IMR-90 (cell line): ENCODE results near the gene COA1. TPM values are rescaled to one million over a fixed set of nuclear protein-coding genes. Genes with fewer than 3 reads are reported as not detected.

Experiments used
- ATAC-seq: fragments of 200-7000 bp; cut with Tn5 transposase; 2 replicates; pipeline ENCODE4 v1.9.1; 2020; ENCODE audit warnings: low read depth, mild to moderate bottlenecking, moderate library complexity
- BruUV-seq: library from RNA; stranded (reverse); fragments of 400-500 nt; replicated peaks from 2 replicates; lab custom pipeline; 2021; lab: Mats Ljungman, UMichigan
- CTCF ChIA-PET: fragments of 300-600 bp; formaldehyde crosslinking; extraction: SDS; loops from one replicate; lab custom pipeline; 2021; ENCODE audit warnings: antibody characterized with exemption; lab: Yijun Ruan, JAX
- POLR2A ChIA-PET: fragments of 300-600 bp; sonication (Branson Sonifier 250); formaldehyde crosslinking; loops from one replicate; lab custom pipeline; 2022; ENCODE audit warnings: antibody characterized with exemption; ENCODE audit not compliant: unreplicated experiment; lab: Charles Lee
- DNase-seq: peaks from one replicate; pipeline ENCODE4 v3.0.0; 2013
- H2AFZ ChIP-seq: replicated peaks from 2 replicates; pipeline ENCODE3; 2013; ENCODE audit warnings: low read length, mild to moderate bottlenecking; ENCODE audit not compliant: poor library complexity
- H2AK5ac ChIP-seq: 2 replicates; pipeline ENCODE4 v1.6.1; 2013; ENCODE audit warnings: low read depth, low read length, inconsistent platforms
- H2AK9ac ChIP-seq: replicated peaks from 2 replicates; pipeline ENCODE3; 2013; ENCODE audit warnings: mild to moderate bottlenecking, low read depth, low read length, moderate library complexity; ENCODE audit not compliant: poor library complexity
- H2BK120ac ChIP-seq: 2 replicates; pipeline ENCODE4 v1.6.1; 2013; ENCODE audit warnings: low read depth, low read length, inconsistent platforms
- H2BK15ac ChIP-seq: 3 replicates; pipeline ENCODE4 v1.6.1; 2013; ENCODE audit warnings: low read depth, low read length, inconsistent platforms
- H2BK20ac ChIP-seq: 2 replicates; pipeline ENCODE4 v1.6.1; 2013; ENCODE audit warnings: low read depth, mild to moderate bottlenecking, inconsistent platforms, low read length, moderate library complexity
- H2BK5ac ChIP-seq: 2 replicates; pipeline ENCODE4 v1.6.1; 2013; ENCODE audit warnings: mild to moderate bottlenecking, low read depth, low read length, inconsistent platforms; ENCODE audit not compliant: poor library complexity, severe bottlenecking
- H3K14ac ChIP-seq: replicated peaks from 2 replicates; pipeline ENCODE4 v1.6.1; 2013; ENCODE audit warnings: low read depth, low read length, inconsistent platforms
- H3K18ac ChIP-seq: 2 replicates; pipeline ENCODE4 v1.6.1; 2013; ENCODE audit warnings: low read depth, low read length, control low read depth
- H3K23ac ChIP-seq: 2 replicates; pipeline ENCODE4 v1.6.1; 2013; ENCODE audit warnings: low read depth, low read length, inconsistent platforms
- H3K27ac ChIP-seq: 2 replicates; pipeline ENCODE4 v1.5.1; 2013; ENCODE audit warnings: mild to moderate bottlenecking, control low read depth, low read length; ENCODE audit not compliant: insufficient read depth
- H3K27me3 ChIP-seq: 2 replicates; pipeline ENCODE4 v1.6.1; 2013; ENCODE audit warnings: low read length; ENCODE audit not compliant: control insufficient read depth, insufficient read depth
- H3K36me3 ChIP-seq: 2 replicates; pipeline ENCODE4 v1.6.1; 2013; ENCODE audit warnings: low read length, mixed read lengths; ENCODE audit not compliant: control insufficient read depth, insufficient read depth
- H3K4ac ChIP-seq: 2 replicates; pipeline ENCODE4 v1.6.1; 2013; ENCODE audit warnings: low read depth, low read length, inconsistent platforms
- H3K4me1 ChIP-seq: 2 replicates; pipeline ENCODE4 v1.6.1; 2013; ENCODE audit warnings: low read length, mixed read lengths; ENCODE audit not compliant: control insufficient read depth, insufficient read depth
- H3K4me2 ChIP-seq: 2 replicates; pipeline ENCODE4 v1.6.1; 2013; ENCODE audit warnings: low read depth, mild to moderate bottlenecking, control low read depth, low read length, moderate library complexity
- H3K4me3 ChIP-seq: 2 replicates; pipeline ENCODE4 v1.5.1; 2013; ENCODE audit warnings: low read depth, mild to moderate bottlenecking, control low read depth, low read length, moderate library complexity; ENCODE audit not compliant: insufficient read depth
- H3K56ac ChIP-seq: 2 replicates; pipeline ENCODE4 v1.6.1; 2013; ENCODE audit warnings: low read length, inconsistent platforms; ENCODE audit not compliant: insufficient read depth; ENCODE audit errors: extremely low read depth
- H3K79me1 ChIP-seq, 2 experiments: 2 replicates each; pipeline ENCODE4 v1.6.1; 2013; ENCODE audit warnings: low read length in 2 of 2, inconsistent platforms in 1 of 2, low read depth in 1 of 2
- H3K9ac ChIP-seq: 2 replicates; pipeline ENCODE4 v1.6.1; 2013; ENCODE audit warnings: low read depth, low read length, control low read depth
- H3K9me1 ChIP-seq: 2 replicates; pipeline ENCODE4 v1.6.1; 2013; ENCODE audit warnings: low read length, inconsistent platforms; ENCODE audit not compliant: insufficient read depth
- H3K9me3 ChIP-seq: 2 replicates; pipeline ENCODE4 v1.6.1; 2013; ENCODE audit warnings: low read length; ENCODE audit not compliant: control insufficient read depth, insufficient read depth
- H4K20me1 ChIP-seq: 2 replicates; pipeline ENCODE4 v1.6.1; 2013; ENCODE audit warnings: low read length, inconsistent platforms; ENCODE audit not compliant: insufficient read depth
- H4K5ac ChIP-seq: 2 replicates; pipeline ENCODE4 v1.6.1; 2013; ENCODE audit warnings: mild to moderate bottlenecking, low read depth, low read length, control low read depth
- H4K8ac ChIP-seq, 2 experiments: 2 replicates each; pipeline ENCODE4 v1.6.1; 2013; ENCODE audit warnings: low read depth in 2 of 2, low read length in 2 of 2, control low read depth in 1 of 2, inconsistent platforms in 1 of 2
- H4K91ac ChIP-seq: 2 replicates; pipeline ENCODE4 v1.6.1; 2013; ENCODE audit warnings: low read depth, low read length, inconsistent platforms; ENCODE audit not compliant: insufficient read depth
- CEBPB ChIP-seq: IDR thresholded peaks from 2 replicates; pipeline ENCODE4 v1.6.1; 2012; ENCODE audit warnings: low read depth, low read length, improper control_type of control experiment
- CHD1 ChIP-seq: IDR thresholded peaks from 2 replicates; pipeline ENCODE4 v1.6.1; 2012; ENCODE audit warnings: low read depth, low read length, improper control_type of control experiment
- RCOR1 ChIP-seq: IDR thresholded peaks from 2 replicates; pipeline ENCODE4 v1.6.1; 2012; ENCODE audit warnings: mild to moderate bottlenecking, low read length, improper control_type of control experiment; ENCODE audit not compliant: insufficient replicate concordance
- WGBS, 2 experiments: methylation state at CpG; one replicate each; pipeline versions ENCODE4 v1.1.5 to v1.1.7; 2013; ENCODE audit warnings: missing lambda C conversion rate in 2 of 2; ENCODE audit not compliant: insufficient read length in 1 of 2; ENCODE audit errors: extremely low coverage in 2 of 2; 5-methylcytosine and 5-hydroxymethylcytosine counted together
- dilution Hi-C: fragments of 300-500 bp; cut with HindIII; formaldehyde crosslinking; loops from one replicate; pipeline ENCODE4 v1.14.3; 2018; ENCODE audit warnings: low sequenced_read_pairs; ENCODE audit not compliant: unreplicated experiment
- in situ Hi-C: fragments of 300-500 bp; cut with MboI; formaldehyde crosslinking; loops from 3 replicates; pipeline ENCODE4 v1.14.3; 2019; ENCODE audit warnings: low sequenced_read_pairs, inconsistent platforms, mixed read lengths
- intact Hi-C: fragments of 100-400 bp; cut with micrococcal nuclease; formaldehyde crosslinking; loops from 2 replicates; pipeline ENCODE4 v1.10.0; 2022
- polyA plus RNA-seq, 3 experiments: library from polyadenylated mRNA; depleted of rRNA; stranded (reverse); fragments of >200 nt; gene quantifications; 2 replicates each; pipeline ENCODE4 v1.2.3, GENCODE V29; 2012; ENCODE audit warnings: low replicate concordance in 1 of 3
- total RNA-seq: library from RNA; depleted of rRNA; stranded (reverse); fragments of >200 nt; gene quantifications from 2 replicates; pipeline ENCODE4 v1.2.3, GENCODE V29; 2012

Gene COA1
- total and polyA plus RNA-seq, 2 of the 4 experiments (the other 2 are of a cell fraction), result 34.2 to 59.5 TPM

- H3K4ac ChIP-seq, result no peak overlapping the region
- dilution Hi-C loops (no loop called here), intact Hi-C loops (no loop called here), in situ Hi-C loops (no loop called here)
- no peak overlapping the region for H4K91ac ChIP-seq
- POLR2A ChIA-PET, result no interaction called here
- peak; percentile 37 for DNase-seq
- no peaks in the 10 kb centered on the region for H3K36me3 ChIP-seq
- H2BK15ac ChIP-seq, result no peak overlapping the region
- H3K18ac ChIP-seq, result no peak overlapping the region; the same call in 1 of the 2 replicates
- 0 out of 2 replicates have a peak, but pooled peaks cover 1% of the 10 kb centered on the region for H3K4me1 ChIP-seq
- H2AK9ac ChIP-seq, result no peak overlapping the region
- no peak overlapping the region for H2BK20ac ChIP-seq
- H3K4me3 ChIP-seq, result no peak overlapping the region
- no peak overlapping the region for H3K9ac ChIP-seq
- no peaks in the 10 kb centered on the region for H3K79me1 ChIP-seq
- H2AFZ ChIP-seq, result no peak overlapping the region
- no TSS peak for BruUV-seq
- no peak overlapping the region for H2BK120ac ChIP-seq
- H3K9me3 ChIP-seq, result no peaks in the 10 kb centered on the region
- H3K23ac ChIP-seq, result no peak overlapping the region
- ATAC-seq, result peak; percentile 40
- TF ChIP-seq RCOR1 (no peak), CHD1 (no peak), CEBPB (peak; percentile 86)
- peaks cover 4% of the 10 kb centered on the region; the same call in 1 of the 2 replicates for H3K27me3 ChIP-seq
- no peak overlapping the region for H2AK5ac ChIP-seq
- no peaks in the 10 kb centered on the region for H3K9me1 ChIP-seq
- CTCF ChIA-PET, result interaction anchor here (1.3 kb wide), 1 partner anchor 36 kb away, joined by 6 read pairs; no protein-coding TSS in a partner anchor
- no peak overlapping the region for H3K56ac ChIP-seq
- H2BK5ac ChIP-seq, result no peak overlapping the region
- no peak overlapping the region for H4K8ac ChIP-seq
- H3K14ac ChIP-seq, result no peak overlapping the region
- H4K20me1 ChIP-seq, result no peaks in the 10 kb centered on the region
- H4K5ac ChIP-seq, result no peak overlapping the region
- H3K4me2 ChIP-seq, result no peak overlapping the region
- WGBS, 2 experiments, result no CpG with 5 or more reads among the region's 2 CpGs
- H3K27ac ChIP-seq, result no peak overlapping the region
These were observed 6.7 kb upstream of the COA1 start for GRCh38 chr7:43735802-43736603.
